AG04450 (cell line): Measurements from ENCODE around the gene NTRK2. TPM values are rescaled to one million over a fixed set of nuclear protein-coding genes. Genes with fewer than 3 reads are reported as not detected.

Experiments
- CTCF ChIA-PET: fragments of 300-600, 350-600 bp; formaldehyde crosslinking; extraction: SDS; loops from one replicate; lab custom pipeline; 2022; ENCODE audit warnings: antibody characterized with exemption, inconsistent platforms; lab: Charles Lee
- POLR2A ChIA-PET: fragments of 350-600 bp; formaldehyde crosslinking; extraction: SDS; loops from one replicate; lab custom pipeline; 2021; ENCODE audit warnings: antibody characterized with exemption, inconsistent platforms; lab: Yijun Ruan, JAX
- DNase-seq: peaks from one replicate; pipeline ENCODE4 v3.0.0-alpha.2; 2011; ENCODE audit warnings: low read depth, low spot score
- H3K27ac ChIP-seq: one replicate; pipeline ENCODE4 v1.5.1; 2012; ENCODE audit warnings: low read depth, low read length, control low read depth
- H3K27me3 ChIP-seq: one replicate; pipeline ENCODE4 v1.6.0; 2012; ENCODE audit warnings: low read length; ENCODE audit not compliant: control insufficient read depth, insufficient read depth
- H3K4me3 ChIP-seq: 2 replicates; pipeline ENCODE4 v1.5.1; 2011; ENCODE audit warnings: mild to moderate bottlenecking, low read depth, low read length, control low read depth
- H3K9me3 ChIP-seq: 2 replicates; pipeline ENCODE4 v1.5.1; 2012; ENCODE audit warnings: low read length; ENCODE audit not compliant: control insufficient read depth, insufficient read depth
- CTCF ChIP-seq: IDR thresholded peaks from 2 replicates; pipeline ENCODE4 v1.5.1; 2011; ENCODE audit warnings: low read depth, low read length, control low read depth, inconsistent platforms
- polyA minus RNA-seq: library from RNA; depleted of rRNA, polyadenylated mRNA; stranded (reverse); fragments of >200 nt; gene quantifications from 2 replicates; pipeline ENCODE4 v1.2.3, GENCODE V29; 2011; rRNA and poly(A)+ RNA removed
- polyA plus RNA-seq: library from polyadenylated mRNA; depleted of rRNA; stranded (reverse); fragments of >200 nt; gene quantifications from 2 replicates; pipeline ENCODE4 v1.2.3, GENCODE V29; 2011; rRNA removed

Gene NTRK2
- polyA plus RNA-seq (not detected in 2 replicates), polyA minus RNA-seq (0.04 and 0.09 TPM in 2 replicates)

- H3K27ac ChIP-seq, result no peak within 1 kb of the TSS
- H3K27me3 ChIP-seq, result peaks cover 23% of the 10 kb centered on the region
- CTCF ChIA-PET, result interaction anchor here (1.1 kb wide), 1 partner anchor 113 kb away, joined by 3 read pairs; no protein-coding TSS in a partner anchor
- POLR2A ChIA-PET, result no interaction called here
- DNase-seq, result no peak
- H3K4me3 ChIP-seq, result peak within 1 kb of the TSS; percentile 31
- no peak for TF ChIP-seq CTCF
- H3K9me3 ChIP-seq, result peaks cover 4% of the 10 kb centered on the region; the same call in 1 of the 2 replicates
Measured at GRCh38 chr9:84669288-84670137, at the start of gene NTRK2. Gene NTRK2 (plus strand): TSS chr9:84669729. CDS start chr9:84670749, 1,020 bp downstream.

- POLR2A ChIA-PET, result no interaction called here
- H3K27ac ChIP-seq, result no peak overlapping the region
- CTCF ChIA-PET, result no interaction called here
- no peak for TF ChIP-seq CTCF
- no peak overlapping the region for H3K4me3 ChIP-seq
- no peak for DNase-seq
- H3K9me3 ChIP-seq, result no peaks in the 10 kb centered on the region; the same call in 1 of the 2 replicates
- no peaks in the 10 kb centered on the region for H3K27me3 ChIP-seq
Measured at GRCh38 chr9:84620338-84620737, 49.2 kb upstream of the NTRK2 start.

- TF ChIP-seq CTCF, result no peak
- Histone ChIP-seq H3K4me3 (no peak overlapping the region), H3K27me3 (no peaks in the 10 kb centered on the region), H3K27ac (no peak overlapping the region), H3K9me3 (no peaks in the 10 kb centered on the region; the same call in 1 of the 2 replicates)
- POLR2A ChIA-PET, result no interaction called here
- DNase-seq, result no peak
- CTCF ChIA-PET, result no interaction called here
Measured at GRCh38 chr9:84621811-84622210, 47.7 kb upstream of the NTRK2 start.

GRCh38 chr9:84622981-84623380 is 46.5 kb upstream of the NTRK2 start:
- TF ChIP-seq CTCF, result no peak
- CTCF ChIA-PET, result no interaction called here
- DNase-seq, result no peak
- H3K27me3 ChIP-seq, result no peaks in the 10 kb centered on the region
- no peaks in the 10 kb centered on the region; the same call in 1 of the 2 replicates for H3K9me3 ChIP-seq
- H3K4me3 ChIP-seq, result no peak overlapping the region
- POLR2A ChIA-PET, result no interaction called here
- H3K27ac ChIP-seq, result no peak overlapping the region

GRCh38 chr9:84636436-84636835 is 33.1 kb upstream of the NTRK2 start:
- Histone ChIP-seq H3K27me3 (no peaks in the 10 kb centered on the region), H3K27ac (no peak overlapping the region), H3K9me3 (no peaks in the 10 kb centered on the region), H3K4me3 (no peak overlapping the region)
- no peak for DNase-seq
- ChIA-PET CTCF (no interaction called here), POLR2A (no interaction called here)
- no peak for TF ChIP-seq CTCF
